ENCODE measurements around the gene MYLK3. TPM values are rescaled to one million over a fixed set of nuclear protein-coding genes. Genes with fewer than 3 reads are reported as not detected.

The MYLK3 gene
- total RNA-seq, 1 experiment from 2014 or later = not detected

DNA sequence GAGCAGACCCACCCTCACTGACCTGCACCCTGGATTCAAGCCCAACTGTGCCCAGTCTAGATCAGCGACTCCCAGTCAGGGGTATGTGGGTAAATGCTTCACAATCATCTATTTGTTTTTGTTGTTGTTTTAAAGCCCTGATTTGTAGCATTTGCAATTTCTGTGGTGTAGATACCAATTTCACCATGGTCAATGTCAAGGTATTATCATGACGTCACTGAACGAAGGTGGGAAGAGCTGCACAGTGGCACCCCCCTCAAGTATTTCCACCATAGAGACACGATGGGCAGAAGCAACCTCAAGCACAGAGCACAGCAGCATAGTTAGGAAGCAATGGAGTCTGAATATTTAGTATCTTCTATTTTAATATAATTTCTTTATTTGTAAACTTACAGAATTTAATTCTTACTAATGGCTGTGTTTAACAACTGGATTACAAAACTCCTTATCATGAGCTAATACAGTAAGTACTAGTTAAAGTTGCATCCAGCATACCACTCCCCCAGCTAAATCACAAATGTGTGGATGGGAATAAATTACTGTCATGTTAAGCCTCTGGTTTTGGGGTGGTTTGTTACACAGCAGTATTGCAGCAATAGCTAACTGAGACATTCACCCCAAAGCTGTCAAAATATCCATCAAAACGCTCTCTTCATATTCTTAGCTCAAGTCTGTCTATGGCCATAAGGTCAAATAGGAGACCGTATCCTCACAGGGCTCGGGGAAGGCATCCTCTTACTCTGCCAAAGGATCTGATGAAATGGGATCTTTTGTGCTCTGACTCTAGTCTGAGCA is 33.1 kb downstream of the MYLK3 start:
- Mint-ChIP-seq H3K27ac (ENCODE audit: low read depth, unreplicated experiment) (no peak overlapping the region), H3K4me1 (ENCODE audit: insufficient read depth, unreplicated experiment) (no peaks in the 10 kb centered on the region), H3K4me3 (ENCODE audit: unreplicated experiment) (no peak overlapping the region), H3K27me3 (ENCODE audit: insufficient read depth, unreplicated experiment) (no peaks in the 10 kb centered on the region), H3K9me3 (ENCODE audit: unreplicated experiment) (no peaks in the 10 kb centered on the region), H3K36me3 (ENCODE audit: insufficient read depth, unreplicated experiment) (no peaks in the 10 kb centered on the region)
- BruUV-seq (replicated peaks) = no TSS peak
- POLR2A ChIA-PET = no interaction called here
- TF ChIP-seq CTCF (IDR thresholded peaks at IDR 0.05; ENCODE audit: unreplicated experiment) = no peak
- CTCF ChIA-PET = interaction anchor here (1.4 kb wide), 1 partner anchor 10 kb away, joined by 3 read pairs; no protein-coding TSS in a partner anchor
- intact Hi-C loops (cut with micrococcal nuclease) = no loop called here
- no peak for DNase-seq (ENCODE audit: unreplicated experiment)

- no peak for DNase-seq (ENCODE audit: unreplicated experiment)
- intact Hi-C loops (cut with micrococcal nuclease) = no loop called here
- no peaks in the 10 kb centered on the region for H3K9me3 Mint-ChIP-seq (ENCODE audit: unreplicated experiment)
- no peak for TF ChIP-seq CTCF (IDR thresholded peaks at IDR 0.05; ENCODE audit: unreplicated experiment)
- no peak overlapping the region for H3K27ac Mint-ChIP-seq (ENCODE audit: low read depth, unreplicated experiment)
- no peak overlapping the region for H3K4me3 Mint-ChIP-seq (ENCODE audit: unreplicated experiment)
- POLR2A ChIA-PET = no interaction called here
- no peaks in the 10 kb centered on the region for H3K4me1 Mint-ChIP-seq (ENCODE audit: insufficient read depth, unreplicated experiment)
- H3K36me3 Mint-ChIP-seq (ENCODE audit: insufficient read depth, unreplicated experiment) = no peaks in the 10 kb centered on the region
- no peaks in the 10 kb centered on the region for H3K27me3 Mint-ChIP-seq (ENCODE audit: insufficient read depth, unreplicated experiment)
- CTCF ChIA-PET = interaction anchor here (0.7 kb wide), 1 partner anchor 171 kb away, joined by 3 read pairs; no protein-coding TSS in a partner anchor
- BruUV-seq (replicated peaks) = no TSS peak
Observed at GRCh38 chr16:46713634-46714033, 34.5 kb downstream of the MYLK3 start.

DNA sequence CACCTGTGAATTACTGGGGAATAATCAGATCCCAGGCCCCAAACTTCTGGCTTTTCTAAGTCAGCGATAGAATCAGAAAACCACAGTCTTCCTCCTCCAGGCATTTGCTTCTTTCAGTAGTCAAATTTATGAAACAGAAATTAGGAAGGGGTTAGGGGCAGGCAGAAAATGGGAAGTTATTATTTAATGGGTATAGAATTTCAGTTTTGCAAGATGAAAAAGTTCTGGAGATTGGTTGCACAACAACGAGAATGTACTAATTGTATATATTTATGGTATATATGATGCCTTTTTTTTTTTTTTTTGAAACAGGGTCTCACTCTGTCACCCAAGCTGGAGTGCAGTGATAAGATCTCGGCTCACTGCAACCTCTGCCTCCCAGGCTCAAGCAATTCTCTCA is 35.2 kb downstream of the MYLK3 start:
- no TSS peak for BruUV-seq (replicated peaks)
- ChIA-PET CTCF (no interaction called here), POLR2A (no interaction called here)
- H3K4me1 Mint-ChIP-seq (ENCODE audit: insufficient read depth, unreplicated experiment) = no peaks in the 10 kb centered on the region
- no peaks in the 10 kb centered on the region for H3K36me3 Mint-ChIP-seq (ENCODE audit: insufficient read depth, unreplicated experiment)
- DNase-seq (ENCODE audit: unreplicated experiment) = no peak
- H3K27me3 Mint-ChIP-seq (ENCODE audit: insufficient read depth, unreplicated experiment) = no peaks in the 10 kb centered on the region
- no peaks in the 10 kb centered on the region for H3K9me3 Mint-ChIP-seq (ENCODE audit: unreplicated experiment)
- TF ChIP-seq CTCF (IDR thresholded peaks at IDR 0.05; ENCODE audit: unreplicated experiment) = no peak
- H3K4me3 Mint-ChIP-seq (ENCODE audit: unreplicated experiment) = no peak overlapping the region
- intact Hi-C loops (cut with micrococcal nuclease) = no loop called here
- no peak overlapping the region for H3K27ac Mint-ChIP-seq (ENCODE audit: low read depth, unreplicated experiment)

- DNase-seq (ENCODE audit: unreplicated experiment) = no peak
- TF ChIP-seq CTCF (IDR thresholded peaks at IDR 0.05; ENCODE audit: unreplicated experiment) = no peak
- Mint-ChIP-seq H3K4me1 (ENCODE audit: insufficient read depth, unreplicated experiment) (no peaks in the 10 kb centered on the region), H3K27me3 (ENCODE audit: insufficient read depth, unreplicated experiment) (no peaks in the 10 kb centered on the region), H3K36me3 (ENCODE audit: insufficient read depth, unreplicated experiment) (no peaks in the 10 kb centered on the region), H3K27ac (ENCODE audit: low read depth, unreplicated experiment) (no peak overlapping the region), H3K9me3 (ENCODE audit: unreplicated experiment) (no peaks in the 10 kb centered on the region), H3K4me3 (ENCODE audit: unreplicated experiment) (no peak overlapping the region)
- no TSS peak for BruUV-seq (replicated peaks)
- ChIA-PET CTCF (no interaction called here), POLR2A (no interaction called here)
- intact Hi-C loops (cut with micrococcal nuclease) = no loop called here
Observed at GRCh38 chr16:46711106-46712058, 36.8 kb downstream of the MYLK3 start.
